Inflammatory macrophage (primary cell): ENCODE measurements around the gene PEX11A.
"Not testable (repeated sequence)": the region's sequence is repeated elsewhere in the genome, so short reads cannot be mapped to it uniquely, and the experiment has no call there.

Experiments used
- DNase-seq, 2 donors: peaks; one replicate each; pipeline ENCODE4 v3.0.0-alpha.2; 2020 to 2022
- total RNA-seq, 18 experiments: gene quantifications; one replicate each; lab custom pipeline; 2026; ENCODE audit warnings: mixed read lengths in 6 of 18, inconsistent platforms in 2 of 18; lab: John Stamatoyannopoulos, UW

Gene PEX11A
- total RNA-seq = 0.16 to 3.7 (median 1.8) reads per million in 18 experiments

- DNase-seq = peak; percentile 66 to 82
Observed at GRCh38 chr15:89690276-89691218, at the start of gene PEX11A, which contains the start of gene WDR93. Gene PEX11A (minus strand): TSS chr15:89690754. CDS start chr15:89690632, 122 bp downstream. Gene WDR93 (plus strand): TSS chr15:89690811. CDS start chr15:89701747, 10,936 bp downstream.

DNA sequence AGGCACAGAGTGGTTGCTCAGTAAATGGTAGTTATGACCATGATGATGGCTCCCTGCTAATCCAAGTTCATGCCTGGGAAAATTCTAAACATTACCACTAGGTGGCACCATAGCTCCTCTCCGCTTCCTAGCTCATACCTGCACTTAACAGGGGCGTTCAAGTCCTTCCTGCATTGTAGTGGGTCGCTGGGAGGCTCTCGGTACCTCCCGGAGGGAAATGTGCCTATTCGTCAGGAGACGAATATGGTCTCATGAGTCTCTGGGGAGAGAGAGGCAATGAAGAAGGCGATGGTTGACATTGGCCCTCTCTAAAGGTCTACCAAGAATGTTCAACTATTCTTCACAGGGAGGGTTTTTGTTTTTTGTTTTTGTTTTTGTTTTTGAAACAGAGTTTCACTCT, 49.6 kb upstream of the PEX11A start:
- DNase-seq = peak; percentile 68 to 69

DNA sequence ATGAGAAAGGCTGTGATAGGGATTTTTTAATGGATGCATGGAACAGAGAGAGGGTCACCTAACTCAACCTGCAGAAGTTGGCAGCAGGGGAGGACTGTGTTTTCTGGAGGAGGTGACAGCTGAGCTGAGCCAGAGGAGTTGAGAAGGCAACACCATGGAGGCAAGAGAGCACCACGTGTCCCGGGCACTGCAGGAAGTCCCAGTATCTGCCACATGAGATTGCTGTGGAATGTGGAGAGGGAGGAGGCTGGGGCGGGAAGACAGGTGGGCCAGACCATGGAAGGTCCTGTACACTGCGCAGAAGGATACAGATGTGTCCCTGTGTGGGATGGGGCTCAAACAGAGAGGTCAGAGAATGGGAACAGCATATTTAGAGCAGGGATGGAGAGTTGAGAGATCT, 45.2 kb upstream of the PEX11A start:
- no peak for DNase-seq

GRCh38 chr15:89732451-89733172, 42.1 kb upstream of the PEX11A start:
- DNase-seq = no peak

DNA sequence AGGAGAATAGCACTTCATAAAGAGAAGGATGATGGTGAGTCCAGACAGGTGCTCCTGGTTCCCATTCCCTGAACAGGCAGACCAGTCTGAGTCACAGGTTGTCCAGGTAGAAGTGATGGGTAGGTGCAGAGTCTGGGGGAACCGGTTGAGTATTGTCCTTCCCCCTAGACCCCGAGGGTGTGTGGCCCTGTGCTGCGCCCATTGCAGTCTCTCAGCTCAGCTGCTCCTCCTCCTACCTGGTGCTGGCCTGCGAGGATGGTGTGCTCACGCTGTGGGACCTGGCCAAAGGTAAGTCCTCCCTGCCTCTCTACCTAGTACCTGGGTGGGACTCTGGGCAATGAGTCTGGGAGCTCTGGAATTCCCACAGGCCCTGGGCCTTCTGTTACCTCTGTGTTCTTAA, 40.7 kb upstream of the PEX11A start:
- no peak for DNase-seq

GRCh38 chr15:89728254-89728653, 37.7 kb upstream of the PEX11A start:
- no peak for DNase-seq

DNA sequence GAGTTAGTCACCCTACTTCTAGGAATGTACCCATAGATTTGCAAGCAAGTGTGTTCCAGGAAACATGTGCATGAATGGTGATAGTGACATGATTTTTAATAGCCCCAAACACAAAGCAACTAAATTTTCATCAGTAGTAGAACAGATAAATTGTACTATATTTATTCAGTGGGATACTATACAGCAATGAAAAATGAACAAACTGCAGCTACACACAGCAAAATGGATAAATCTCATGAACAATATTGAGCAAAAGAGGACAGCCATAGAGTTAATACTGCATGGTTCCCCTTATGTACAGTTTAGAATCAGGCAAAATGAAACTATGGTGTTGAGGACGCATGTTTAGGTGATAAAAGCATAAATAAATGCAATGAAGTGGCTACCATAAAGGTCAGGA, 34.5 kb upstream of the PEX11A start:
- DNase-seq = no peak

DNA sequence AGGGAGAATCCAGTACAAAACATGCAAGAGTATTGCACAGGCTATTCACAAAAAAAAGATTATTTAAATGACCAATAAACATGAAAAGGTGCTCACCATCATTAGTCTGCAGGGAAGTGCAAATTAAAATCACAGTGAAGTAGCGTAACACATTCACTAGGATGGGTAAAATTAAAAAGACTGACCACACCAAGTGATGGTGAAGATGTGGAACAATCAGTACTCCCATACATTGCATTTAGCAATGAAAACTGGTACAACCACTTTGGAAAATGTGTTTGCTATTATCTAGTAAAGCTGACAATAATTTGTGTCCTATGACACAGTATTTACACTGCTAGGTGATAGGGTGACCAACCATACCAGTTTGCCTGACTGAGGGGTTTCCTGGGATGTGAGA, 34.1 kb upstream of the PEX11A start:
- no peak for DNase-seq

DNA sequence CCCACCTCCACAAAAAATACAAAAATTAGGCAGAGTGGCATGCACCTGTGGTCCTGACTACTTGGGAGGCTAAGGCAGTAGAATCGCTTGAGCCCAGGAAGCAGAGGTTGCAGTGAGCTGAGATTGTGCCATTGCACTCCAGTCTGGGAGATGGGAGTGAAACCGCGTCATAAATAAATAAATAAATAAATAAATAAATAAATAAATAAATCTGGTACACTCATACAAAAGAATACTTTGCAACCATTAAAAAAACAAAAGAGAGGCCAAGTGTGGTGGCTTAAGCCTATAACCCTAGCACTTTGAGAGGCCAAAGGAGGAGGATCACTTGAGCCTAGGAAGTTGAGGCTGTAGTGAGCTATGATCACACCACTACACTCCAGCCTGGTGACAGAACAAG, 32.5 kb upstream of the PEX11A start:
- no peak for DNase-seq

DNA sequence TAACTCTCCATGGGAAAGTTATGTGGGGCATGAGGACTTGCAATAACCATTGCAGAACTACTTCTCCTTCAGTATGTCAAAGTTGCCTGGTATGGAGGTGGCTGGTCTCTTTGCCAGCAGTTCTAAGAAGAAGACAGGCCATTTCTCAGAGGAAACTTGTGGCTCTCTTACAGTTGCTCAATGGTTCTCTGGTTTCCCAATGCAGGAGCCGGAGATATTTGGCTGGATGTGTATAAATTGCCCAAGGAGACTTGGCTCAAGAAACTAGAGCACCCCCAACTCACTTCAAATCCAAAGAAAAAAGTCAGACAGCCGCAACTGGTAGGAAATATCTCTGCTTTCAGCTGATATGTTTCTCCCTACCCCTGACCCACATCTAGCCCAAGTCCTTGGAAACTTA, 24.2 kb upstream of the PEX11A start:
- DNase-seq = peak; percentile 79 to 90

DNA sequence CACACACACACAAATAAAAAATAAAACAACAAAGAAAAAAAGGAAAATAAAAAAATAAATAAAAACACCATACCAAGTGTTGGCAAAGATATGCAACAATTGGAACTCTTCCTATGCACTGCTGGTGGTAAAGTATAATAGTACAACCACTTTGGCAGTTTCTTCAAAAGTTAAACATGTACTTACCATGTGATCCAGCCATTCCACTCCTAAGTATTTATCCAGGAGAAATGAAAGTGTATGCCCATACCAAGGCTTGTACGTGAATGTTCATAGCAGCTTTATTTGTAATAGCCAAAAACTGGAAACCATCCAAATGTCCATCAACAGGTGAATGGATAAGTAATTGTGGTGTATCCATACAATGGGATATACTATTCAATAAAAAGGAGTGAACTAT, 17.0 kb upstream of the PEX11A start:
- no peak for DNase-seq

DNA sequence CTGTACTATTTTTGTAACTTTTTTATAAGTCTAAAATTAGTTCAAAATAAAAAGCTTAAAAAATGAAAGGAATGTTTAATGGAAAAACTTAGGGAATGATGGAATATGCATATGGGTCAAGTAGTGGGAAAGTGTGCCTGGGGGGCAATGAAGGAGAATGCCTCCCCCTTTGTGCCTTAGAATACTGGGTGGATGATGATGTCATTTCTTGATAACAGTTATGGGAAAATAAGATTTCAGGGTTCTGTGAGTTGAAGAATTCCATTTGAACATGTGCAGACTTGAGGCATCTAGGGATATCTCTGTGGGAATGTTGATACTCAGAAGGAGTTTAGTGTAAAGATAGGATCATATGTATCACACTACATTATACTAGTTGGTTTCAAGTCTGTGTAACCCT, 13.9 kb upstream of the PEX11A start:
- DNase-seq = no peak

GRCh38 chr15:89695198-89695597, 4.6 kb upstream of the PEX11A start:
- DNase-seq = no peak

- no peak for DNase-seq
Observed at GRCh38 chr15:89693696-89694095, 3.1 kb upstream of the PEX11A start.

DNA sequence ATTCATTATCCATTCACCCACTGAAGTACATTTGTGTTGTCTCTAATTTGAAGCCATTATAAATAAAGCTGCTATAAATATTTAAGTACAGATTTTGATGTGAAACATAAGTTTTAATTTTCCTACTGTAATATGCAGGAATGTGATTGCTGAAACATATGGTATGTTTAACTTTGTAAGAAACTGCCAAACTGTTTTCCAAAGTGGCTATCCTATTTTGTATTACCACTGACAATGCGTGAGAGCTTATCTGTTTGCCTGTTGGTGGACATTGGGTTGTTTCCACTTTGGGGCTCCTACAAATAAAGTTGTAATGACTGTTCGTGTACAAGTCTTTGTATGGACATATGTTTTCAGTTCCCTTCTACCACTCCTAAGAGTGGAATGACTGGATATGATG, 2.5 kb upstream of the PEX11A start:
- DNase-seq = no peak

GRCh38 chr15:89689930-89690275, 651 bp downstream of the PEX11A start:
- DNase-seq = not testable (repeated sequence)

- DNase-seq = no peak
Observed at GRCh38 chr15:89686522-89686921, 4.0 kb downstream of the PEX11A start.

DNA sequence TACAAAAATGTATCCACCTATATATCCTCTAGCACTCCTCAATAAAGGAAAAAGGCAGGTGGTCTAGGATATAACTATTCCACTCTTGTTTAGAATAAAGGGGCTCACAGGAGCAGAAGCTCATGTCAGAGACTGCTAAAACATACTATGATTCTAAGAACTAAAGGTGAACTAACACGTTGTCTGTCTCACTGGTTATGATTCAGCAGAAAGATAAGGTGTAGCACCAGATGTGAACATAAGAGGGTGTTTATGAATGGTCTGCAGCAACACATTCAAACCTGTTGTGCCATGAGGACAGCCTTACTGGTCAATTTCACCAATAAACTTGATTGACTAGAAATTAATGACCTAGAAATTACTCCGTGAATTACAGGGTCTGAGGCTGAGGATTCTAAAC, 4.6 kb downstream of the PEX11A start:
- DNase-seq = no peak

GRCh38 chr15:89681146-89681545, 9.4 kb downstream of the PEX11A start:
- DNase-seq = no peak

DNA sequence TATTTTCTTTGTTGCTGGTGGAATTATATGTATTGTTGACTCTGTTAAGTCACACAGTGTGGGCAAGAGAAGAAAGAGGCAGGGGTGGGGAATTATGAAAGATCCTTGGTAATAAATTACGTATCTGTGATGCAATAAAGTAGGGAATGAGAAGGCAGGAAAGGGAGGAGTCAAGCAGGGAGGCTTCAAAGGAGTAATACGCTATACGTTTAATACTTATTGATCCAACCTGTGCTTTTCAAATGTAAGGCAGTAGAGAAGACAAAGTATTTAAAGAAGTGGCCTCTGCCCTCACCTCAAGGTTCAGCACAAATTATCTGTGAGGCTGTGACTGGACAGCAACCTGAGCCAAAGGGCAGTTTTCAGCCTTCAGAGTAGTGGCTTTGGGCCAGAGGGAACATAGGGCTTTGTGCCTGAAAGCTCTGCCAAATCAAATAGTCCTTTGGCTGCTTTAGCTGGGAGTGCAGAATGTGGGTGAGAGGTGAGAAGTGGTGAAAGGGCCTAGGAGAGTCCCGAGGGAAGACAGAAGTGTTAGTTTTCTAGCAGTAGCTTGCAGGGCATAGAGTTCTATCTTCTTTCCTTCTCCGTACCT, 10.2 kb downstream of the PEX11A start:
- DNase-seq = no peak

DNA sequence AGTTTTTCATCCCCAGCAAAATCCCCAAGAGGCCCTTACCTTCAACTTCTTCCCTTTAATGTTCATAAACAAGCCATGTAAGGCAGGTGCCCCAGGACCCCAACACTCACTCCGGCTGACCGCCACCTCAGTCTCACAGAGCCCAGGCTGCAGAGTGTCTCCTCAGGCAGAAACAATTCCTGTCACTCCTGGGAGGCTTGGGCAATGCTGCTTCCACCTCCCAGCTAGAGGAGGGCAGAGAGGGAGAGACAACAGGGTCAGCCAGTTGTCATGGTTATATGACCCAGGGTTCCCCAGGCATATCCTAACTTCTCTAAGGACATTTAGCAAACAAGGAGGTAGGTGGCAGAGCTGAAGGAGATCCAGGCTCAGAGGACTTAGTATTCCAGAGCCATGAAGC, 11.3 kb downstream of the PEX11A start, which contains the start of gene PLIN1:
TSS of gene PLIN1 (minus strand) at position 156 of the 400 bp plus-strand sequence. CDS start 1,878 bp downstream, outside the sequence.
- DNase-seq = no peak

DNA sequence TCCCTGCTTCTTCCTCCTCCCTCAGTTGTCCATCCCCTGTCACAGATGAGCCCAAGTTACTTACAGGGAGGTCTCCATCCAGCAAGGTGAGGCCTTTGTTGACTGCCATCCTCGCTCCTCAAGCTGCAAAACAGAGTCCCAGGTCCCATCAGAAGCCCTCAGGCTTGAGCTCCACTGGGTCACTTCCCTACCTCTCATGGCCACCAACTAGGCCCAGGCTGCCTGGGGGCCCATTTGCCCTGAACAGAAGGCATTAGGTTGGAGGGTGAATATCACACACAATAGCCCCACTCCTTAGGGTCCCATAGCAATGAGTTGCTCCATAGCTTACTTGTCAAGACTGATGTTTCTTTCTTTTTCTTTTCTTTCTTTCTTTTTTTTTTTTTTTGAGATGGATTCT, 13.2 kb downstream of the PEX11A start:
- no peak for DNase-seq

DNA sequence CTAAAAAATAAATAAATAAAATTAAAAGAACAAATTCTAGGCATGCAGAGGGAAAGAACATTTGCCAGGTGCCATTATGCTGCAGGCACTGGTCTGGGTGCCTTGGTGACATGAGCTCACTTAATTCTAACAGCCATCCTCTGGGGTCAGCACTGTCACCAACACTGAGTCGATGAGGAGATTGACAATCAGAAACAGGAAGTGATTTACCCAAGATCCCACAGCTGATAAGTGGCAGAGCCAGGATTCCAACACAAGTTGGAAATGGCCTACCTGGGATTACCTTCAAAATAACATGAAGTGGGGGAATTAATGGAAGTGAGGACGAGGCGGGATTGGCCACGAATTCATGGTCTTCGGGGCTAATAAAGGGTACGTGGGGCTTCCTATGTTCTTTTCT, 14.9 kb downstream of the PEX11A start:
- no peak for DNase-seq
